NCI-H1417 treated with DMSO at 0.1 percent for 48 hours (cell line): ENCODE data around the gene GFI1B.
A peak's percentile ranks its signal among the peaks of the same experiment; 100 is the strongest.
"Not testable (repeated sequence)": the region's sequence is repeated elsewhere in the genome, so short reads cannot be mapped to it uniquely, and the experiment has no call there.

ENCODE experiments used
- DNase-seq: peaks from one replicate; lab custom pipeline; 2025; lab: John Stamatoyannopoulos, UW

GFI1B gene

DNA sequence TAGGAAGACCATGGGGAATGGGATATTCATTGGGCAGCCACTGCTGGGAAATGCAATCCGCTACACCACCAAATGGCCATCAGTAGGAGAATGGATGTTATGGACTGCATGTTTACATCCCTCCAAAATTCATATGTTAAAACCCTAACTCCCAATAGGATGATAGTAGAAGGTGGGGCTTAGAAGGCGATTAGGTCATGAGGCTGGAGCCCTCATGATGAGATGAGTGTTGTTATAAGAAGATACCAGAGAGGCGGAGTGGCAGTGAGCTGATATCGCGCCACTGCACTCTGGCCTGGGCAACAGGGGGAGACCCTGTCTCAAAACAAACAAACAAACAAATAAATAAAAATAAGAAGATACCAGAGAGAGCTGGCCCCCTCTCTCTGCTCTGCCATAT lies 36.2 kb downstream of the GFI1B start:
- DNase-seq: no peak

- no peak for DNase-seq
These were observed 44.8 kb downstream of the GFI1B start for GRCh38 chr9:133023117-133023890.

GRCh38 chr9:133026426-133026825 lies 47.9 kb downstream of the GFI1B start:
- no peak for DNase-seq

DNA sequence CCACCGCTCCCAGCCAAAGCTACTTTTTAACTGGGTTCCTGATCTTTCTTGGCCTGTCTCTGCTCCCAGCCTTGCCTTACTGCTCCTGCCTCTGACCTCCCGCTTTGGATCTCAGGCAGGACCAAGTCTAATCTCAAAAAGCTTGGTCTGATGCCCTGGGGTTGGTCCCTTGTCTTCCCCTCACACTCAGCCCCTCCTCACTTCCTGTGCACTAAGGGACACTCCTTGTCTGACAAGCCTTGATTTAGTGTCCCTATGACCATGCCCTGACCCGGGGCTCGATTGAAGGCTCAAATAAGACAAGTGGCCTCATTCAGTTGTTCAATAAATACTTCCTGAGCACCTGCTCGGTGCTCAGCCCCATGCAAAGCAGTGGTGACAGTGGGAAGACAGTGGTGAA lies 48.6 kb downstream of the GFI1B start:
- no peak for DNase-seq

DNA sequence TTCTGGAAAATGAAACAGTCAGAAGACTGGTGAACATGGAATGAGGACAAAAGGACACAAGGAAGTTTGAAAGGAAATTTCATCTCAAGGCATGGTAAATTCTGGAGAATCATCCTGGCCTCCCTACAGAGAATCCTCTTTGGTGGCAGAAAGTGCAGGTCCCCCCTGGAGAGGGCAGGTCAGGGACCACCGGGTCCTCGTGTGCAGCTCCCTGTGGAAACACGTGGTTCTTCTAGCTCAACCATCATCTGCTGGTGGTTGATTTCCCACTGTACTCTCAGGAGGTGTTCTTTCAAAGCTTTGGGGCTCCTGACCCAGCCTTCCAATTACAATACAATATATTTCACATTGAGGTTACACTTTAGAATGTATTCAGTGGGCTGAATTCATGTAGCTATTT lies 49.7 kb downstream of the GFI1B start:
- DNase-seq: no peak

GRCh38 chr9:133029994-133030316 lies 51.5 kb downstream of the GFI1B start:
- no peak for DNase-seq

DNA sequence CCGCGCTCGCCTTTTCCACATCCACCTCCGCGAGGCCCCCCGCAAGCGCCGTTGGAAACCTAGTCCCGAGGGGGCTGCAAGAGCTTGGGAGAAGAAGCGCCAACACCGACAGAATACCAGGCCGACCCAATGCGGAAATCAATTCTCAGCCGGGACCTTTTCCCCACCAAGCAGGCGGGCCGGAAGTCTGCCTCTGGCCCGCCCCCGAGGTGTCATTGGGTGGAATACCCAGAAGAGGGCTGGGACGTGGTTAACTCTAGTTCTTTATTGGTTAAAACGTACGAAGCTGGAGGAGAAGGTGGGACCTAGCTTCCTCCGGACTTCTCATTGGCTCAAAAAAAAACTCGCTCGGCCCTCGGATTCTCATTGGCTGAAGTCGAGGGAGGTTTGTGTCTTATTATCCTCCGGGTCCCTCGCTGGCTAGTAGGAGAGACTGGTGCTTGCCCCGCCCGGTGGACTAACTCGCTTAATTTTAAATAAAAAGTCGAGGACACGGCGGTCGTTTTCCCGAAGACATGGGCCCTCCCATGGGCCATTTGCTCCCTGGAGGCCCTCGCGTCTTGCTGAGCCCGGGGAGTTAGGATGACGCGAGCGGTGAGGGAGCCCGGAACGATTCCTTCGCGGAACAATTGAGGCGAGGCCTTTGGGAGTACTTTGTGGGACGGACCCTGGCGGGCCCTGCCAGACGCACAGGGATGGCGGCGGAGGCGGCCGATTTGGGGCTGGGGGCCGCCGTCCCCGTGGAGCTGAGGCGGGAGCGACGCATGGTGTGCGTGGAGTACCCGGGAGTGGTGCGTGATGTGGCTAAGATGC lies 52.0 kb downstream of the GFI1B start, which contains the start of gene GTF3C5:
Gene GTF3C5 (plus strand): TSS at position 681 of the 813 bp plus-strand sequence. CDS start 15 bp downstream, at position 696.
- peak; percentile 99 for DNase-seq

GRCh38 chr9:133031130-133031422 lies 52.6 kb downstream of the GFI1B start:
- DNase-seq: no peak

DNA sequence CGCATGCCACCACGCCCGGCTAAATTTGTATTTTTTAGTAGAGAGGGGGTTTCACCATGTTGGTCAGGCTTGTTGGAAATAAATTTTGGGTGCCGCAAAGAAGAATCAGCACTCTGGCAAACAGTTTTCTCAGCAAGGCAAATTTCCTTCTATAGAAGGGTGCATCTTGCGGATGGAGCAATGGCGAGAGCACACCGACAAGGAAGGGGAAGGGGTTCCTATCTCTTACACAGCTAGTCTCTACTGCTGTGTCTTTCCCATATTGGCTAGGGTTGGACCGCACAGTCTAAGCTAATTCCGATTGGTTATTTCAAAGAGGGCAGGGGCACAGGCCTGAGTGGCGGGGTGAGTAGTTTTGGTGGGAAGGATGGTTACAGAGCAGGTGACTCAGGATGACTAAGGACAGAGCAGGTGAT lies 53.0 kb downstream of the GFI1B start:
- DNase-seq: no peak

DNA sequence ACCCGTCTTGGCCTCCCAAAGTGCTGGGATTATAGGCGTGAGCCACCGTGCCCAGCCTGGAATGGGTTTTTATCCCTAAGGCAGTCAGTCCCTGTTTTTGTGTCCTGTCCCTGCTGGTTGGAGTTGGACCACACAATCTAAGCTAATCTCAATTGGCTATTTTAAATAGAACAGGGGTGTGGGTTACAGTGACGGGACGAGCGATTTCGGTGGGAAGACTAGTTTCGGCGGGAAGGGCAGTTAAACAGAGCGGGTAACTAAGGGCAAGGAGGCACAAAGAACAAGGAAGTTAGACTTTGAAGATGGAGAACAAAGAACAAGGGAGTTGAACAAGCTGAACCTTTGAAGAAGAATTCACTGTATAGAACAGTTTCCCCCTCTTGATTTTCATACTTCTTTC lies 53.7 kb downstream of the GFI1B start:
- DNase-seq: no peak

DNA sequence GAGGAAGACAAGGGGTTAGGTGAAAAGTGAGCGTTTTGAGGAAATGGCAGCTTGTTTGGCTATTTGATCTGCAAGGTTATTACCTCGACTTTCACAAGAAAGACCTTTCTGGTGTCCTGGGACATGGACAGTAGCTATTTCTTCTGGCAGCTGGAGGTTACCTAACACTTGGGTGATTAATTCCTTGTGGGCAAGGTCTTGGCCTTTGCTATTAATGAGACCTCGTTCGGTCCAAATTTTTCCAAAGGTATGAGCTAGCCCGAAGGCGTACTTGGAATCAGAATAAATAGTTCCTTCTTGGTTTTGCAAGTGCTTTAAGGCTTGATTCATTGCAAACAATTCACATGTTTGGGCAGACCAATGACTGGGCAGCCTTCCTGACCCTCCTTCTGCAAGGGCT lies 57.2 kb downstream of the GFI1B start:
- no peak for DNase-seq

DNA sequence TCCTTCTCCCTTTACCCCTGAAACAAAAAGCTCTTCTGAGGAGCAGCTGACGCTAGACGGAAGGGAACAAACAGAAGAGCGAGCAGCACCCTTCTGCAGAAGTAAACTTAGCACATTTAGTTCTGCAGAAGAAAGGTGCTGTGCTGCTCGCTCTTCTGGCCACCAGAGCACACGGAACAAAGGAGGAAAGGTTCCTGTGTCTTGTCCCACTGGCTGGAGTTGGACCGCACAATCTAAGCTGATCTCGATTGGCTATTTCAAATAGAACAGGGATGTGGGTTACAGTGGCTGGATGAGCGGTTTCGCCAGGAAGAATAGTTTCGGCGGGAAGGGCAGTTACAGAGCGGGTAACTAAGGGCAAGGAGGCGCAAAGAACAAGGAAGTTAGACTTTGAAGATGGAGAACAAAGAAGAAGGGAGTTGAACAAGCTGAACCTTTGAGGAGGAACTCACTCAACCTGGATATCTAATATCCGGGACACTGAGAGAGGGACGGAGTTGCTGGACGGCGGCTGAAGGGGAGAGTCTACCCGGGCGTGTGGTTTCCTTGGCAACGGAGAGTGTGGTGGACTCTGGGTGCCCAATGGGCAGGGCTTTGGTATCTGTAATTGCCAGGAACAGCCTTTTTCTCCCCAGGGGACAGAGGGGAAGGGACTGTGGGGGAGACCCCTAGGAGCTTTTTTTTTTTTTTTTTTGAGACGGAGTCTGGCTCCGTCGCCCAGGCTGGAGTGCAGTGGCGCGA lies 59.5 kb downstream of the GFI1B start:
- DNase-seq: no peak

DNA sequence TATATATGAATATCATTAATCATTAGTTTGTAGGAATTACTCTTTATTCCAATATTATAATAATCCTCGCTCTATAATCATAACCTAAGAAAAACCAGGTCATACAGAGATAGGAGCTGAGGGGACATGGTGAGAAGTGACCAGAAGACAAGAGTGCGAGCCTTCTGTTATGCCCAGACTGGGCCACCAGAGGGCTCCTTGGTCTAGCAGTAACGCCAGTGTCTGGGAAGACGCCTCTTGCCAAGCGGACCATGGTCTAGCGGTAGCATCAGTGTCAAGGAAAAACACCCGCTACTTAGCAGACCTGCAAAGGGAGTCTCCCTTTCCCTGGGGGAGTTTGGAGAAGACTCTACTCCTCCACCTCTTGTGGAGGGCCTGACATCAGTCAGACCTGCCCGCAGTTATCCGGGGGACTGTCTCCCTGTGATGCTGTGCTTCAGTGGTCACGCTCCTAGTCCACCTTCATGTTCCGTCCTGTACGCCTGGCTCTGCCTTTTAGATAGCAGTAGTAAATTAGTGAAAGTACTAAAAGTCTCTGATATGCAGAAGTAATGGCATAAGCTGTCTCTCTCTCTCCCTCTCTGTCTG lies 62.5 kb downstream of the GFI1B start:
- not testable (repeated sequence) for DNase-seq
